NCI-H1694 (cell line): ENCODE data around the gene PTPRK.

Experiments used
- DNase-seq: peaks from one replicate; lab custom pipeline; 2025; lab: John Stamatoyannopoulos, UW

PTPRK gene

DNA sequence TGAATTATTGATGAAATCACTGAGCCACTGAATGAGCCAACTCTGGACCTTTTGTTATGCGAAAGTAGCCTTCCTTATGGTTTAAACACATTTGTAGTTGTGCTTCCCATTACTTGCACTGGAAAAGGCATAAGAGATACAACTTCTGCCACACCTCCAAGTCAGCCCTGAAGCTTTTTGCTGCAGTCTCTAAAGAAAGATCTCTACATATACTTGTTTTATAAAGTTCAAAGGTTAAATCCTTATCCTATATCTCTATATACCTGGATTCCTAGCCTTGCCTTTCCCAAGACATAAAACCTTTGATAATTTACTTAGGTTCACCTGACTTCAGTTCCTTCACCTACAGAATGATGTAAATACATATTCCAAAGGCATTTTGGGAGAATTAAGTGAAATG, 132.0 kb downstream of the PTPRK start:
- DNase-seq: no peak

- DNase-seq: no peak
Observed at GRCh38 chr6:128380891-128381290, 139.5 kb downstream of the PTPRK start.

DNA sequence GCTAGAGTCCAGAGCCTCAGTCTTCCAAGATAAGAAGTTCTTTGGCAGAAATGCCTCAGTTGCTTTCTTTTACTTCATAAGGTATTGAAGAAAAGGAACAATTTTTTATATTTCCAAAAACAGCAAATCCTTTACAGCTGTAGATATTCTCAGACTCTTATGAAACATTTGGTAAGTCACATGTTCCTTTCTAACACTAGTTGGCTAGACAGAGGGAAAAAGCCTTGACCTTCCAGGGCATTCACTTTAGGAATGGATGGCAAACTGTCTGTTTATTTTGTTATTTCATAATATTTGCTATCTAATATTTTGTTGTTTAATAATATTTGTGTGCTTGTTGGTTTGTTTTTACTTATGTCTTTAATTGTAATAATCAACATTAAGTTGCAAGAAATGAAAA, 140.8 kb downstream of the PTPRK start:
- no peak for DNase-seq

DNA sequence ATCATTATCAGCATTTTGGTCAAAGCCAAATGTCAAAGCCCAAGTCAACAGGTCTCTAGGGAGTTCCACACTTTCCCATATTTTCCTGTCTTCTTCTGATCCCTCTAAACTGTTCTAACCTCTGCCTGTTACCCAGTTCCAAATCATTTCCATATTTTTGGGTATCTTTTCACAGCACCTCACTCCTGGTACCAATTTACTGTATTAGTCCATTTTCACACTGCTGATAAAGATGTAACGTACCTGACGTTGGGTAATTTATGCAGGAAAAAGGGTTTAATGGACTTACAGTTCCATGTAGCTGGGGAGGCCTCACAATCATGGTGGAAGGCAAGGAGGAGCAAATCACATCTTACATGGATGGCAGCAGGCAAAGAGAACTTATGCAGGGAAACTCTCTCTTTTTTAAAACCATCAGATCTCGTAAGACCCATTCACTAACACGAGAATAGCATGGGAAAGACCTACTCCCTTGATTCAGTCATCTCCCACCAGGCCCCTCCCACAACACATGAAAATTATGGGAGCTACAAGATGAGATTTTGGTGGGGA, 143.4 kb downstream of the PTPRK start:
- DNase-seq: no peak

GRCh38 chr6:128371136-128371535, 149.3 kb downstream of the PTPRK start:
- no peak for DNase-seq

DNA sequence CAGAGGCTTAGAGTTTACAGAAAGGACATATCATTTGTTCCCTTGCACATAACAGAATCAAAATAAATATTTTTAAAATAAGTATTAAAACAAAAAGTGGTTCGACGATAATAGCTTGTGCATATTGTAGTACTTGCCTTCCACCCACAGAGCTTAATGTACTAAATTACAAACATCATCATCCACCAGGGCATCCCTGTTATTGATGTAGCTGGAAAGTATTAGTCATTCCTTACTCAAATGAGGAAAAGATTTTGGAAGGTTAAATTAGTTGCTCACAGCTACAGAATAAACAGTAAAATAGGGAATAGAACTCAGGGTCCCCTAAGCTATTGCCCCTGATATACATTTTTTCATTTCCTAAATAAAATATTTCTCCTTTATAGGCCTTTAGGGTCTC, 150.3 kb downstream of the PTPRK start:
- no peak for DNase-seq

DNA sequence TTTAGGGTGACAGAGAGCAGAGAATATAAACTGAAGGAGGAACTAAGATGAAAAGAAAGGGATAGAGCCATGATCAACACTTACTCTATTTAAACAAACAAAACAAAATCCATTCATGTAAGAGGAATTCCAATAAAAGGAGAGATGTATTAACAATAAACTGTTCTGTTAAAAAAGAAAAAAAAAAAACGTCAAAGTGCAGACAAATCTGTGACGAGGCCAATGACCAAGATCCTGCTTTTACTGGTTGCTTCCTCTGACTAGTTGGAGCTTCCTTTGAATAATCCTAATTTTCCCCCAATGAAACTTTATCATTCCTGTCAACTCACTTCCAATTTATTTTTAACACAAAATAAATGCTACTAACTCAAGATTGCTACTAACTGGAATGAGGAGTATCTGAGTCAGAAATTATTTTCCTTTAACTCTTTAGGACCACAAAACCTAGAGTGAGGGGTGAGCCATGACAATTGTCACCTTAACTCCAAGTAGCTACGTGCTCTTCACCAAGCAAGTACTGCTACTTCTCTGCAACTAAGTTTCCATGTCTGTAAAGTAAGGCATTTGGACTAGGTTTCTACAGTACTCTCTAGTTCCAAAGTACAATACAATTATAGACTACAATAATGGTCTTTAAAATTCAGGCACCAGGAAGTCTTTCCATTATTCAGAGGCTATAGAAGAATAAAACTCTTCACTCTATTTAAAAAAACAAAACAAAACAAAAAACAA, 152.0 kb downstream of the PTPRK start:
- no peak for DNase-seq

DNA sequence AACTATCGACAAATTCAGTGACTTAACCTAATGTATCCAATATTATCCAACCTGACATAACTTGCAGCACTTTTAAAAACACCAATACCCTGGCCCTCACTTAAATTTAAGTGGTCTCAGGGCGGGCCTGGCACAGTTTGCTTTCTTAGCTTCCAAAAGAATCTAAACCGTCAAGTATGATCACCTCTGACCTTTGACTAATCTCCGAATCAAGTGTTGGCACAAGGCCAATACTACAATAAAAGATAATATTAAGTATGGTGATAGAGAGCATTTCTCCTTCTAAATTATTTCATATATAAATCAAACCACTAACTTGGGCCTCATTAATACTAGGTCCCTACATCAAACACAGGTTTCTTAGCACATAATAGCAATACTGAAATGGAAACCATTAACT, 153.0 kb downstream of the PTPRK start:
- DNase-seq: no peak

DNA sequence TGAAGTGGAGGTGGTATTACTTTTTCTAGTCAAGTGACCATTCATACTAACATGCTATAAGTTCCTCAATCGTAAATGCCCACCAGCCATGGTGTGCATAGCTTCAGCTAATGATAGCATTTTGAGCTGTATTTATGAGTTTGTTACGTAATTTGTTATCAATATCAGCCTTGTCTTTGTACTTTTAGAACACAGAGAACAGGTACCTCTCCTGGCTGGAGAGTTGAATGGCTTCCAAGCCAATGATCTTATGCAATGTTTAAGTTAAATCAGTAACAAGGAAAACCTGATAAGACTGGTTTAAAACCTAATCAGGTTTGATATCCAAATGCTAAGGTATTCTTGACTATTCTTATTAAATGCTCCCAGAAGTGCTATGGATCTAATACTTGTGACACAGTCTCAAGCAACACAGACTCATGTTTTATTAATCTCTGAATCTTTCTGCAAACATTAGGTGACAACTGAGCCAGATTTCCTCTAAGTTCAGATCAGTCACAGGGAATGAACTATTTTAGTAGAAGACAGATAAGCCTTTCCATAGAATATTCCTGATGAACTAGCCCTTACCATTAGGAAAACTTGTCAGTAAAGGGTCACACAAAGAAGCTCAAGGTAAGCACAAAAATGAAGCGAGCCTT, 154.8 kb downstream of the PTPRK start:
- DNase-seq: no peak

- no peak for DNase-seq
Observed at GRCh38 chr6:128364766-128365519, 155.5 kb downstream of the PTPRK start.

- DNase-seq: no peak
Observed at GRCh38 chr6:128363020-128363813, 157.2 kb downstream of the PTPRK start.

- no peak for DNase-seq
Observed at GRCh38 chr6:128361378-128361777, 159.0 kb downstream of the PTPRK start.

- no peak for DNase-seq
Observed at GRCh38 chr6:128358244-128358776, 162.1 kb downstream of the PTPRK start.

GRCh38 chr6:128357392-128358130, 162.8 kb downstream of the PTPRK start:
- DNase-seq: no peak

DNA sequence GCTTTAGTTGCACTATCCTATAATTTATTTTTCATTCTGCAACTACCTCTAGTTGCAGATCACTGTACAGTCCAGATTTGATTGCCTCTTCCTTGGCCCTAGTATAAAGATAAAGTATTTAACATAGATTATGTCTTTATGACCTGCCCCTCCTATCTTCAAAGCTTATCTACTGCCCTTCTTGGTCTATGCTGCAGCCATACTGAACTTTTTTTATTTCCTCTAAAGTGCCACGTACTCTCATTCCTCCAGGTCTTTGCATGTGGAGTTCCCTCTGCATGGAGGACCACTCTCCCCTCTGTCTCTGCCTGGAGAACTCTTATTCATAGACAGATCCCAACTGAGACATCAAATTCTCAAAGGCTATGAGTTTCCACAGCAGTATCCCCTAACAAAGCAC, 168.0 kb downstream of the PTPRK start:
- DNase-seq: no peak

GRCh38 chr6:128351255-128351514, 169.2 kb downstream of the PTPRK start:
- no peak for DNase-seq

- DNase-seq: no peak
Observed at GRCh38 chr6:128350416-128351254, 169.8 kb downstream of the PTPRK start.

DNA sequence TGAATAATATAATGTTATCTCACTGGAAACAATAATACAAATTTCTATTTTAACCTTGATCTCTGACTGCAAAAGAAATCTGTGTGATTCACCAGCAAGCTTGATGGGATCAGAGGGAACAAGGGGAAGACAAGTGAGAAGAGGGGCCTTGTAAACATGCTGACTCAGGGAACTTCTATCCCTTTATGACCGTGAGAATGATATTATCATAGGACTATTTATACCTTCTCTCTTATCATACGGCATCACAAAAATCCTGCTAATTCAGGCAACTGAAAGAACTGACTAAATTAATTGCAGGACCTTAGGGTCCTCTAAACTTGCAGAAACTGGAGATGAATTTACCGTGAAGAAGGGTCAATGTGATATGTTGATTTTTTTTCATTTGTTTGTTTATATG, 173.3 kb downstream of the PTPRK start:
- DNase-seq: no peak

- DNase-seq: no peak
Observed at GRCh38 chr6:128346569-128346968, 173.8 kb downstream of the PTPRK start.

GRCh38 chr6:128345278-128345677, 175.1 kb downstream of the PTPRK start:
- no peak for DNase-seq
